Endothelial cell of umbilical vein (primary cell): ENCODE results near the gene BMPR1B. TPM values are rescaled to one million over a fixed set of nuclear protein-coding genes. Genes with fewer than 3 reads are reported as not detected.

Experiments
- BruUV-seq: library from RNA; stranded (reverse); fragments of 400-500 nt; replicated peaks from 2 replicates; lab custom pipeline; 2021; lab: Mats Ljungman, UMichigan
- CTCF ChIA-PET: fragments of 300-600, 350-600 bp; sonication (Branson Sonifier 250); formaldehyde crosslinking; loops from one replicate; lab custom pipeline; 2021; ENCODE audit warnings: antibody characterized with exemption, inconsistent platforms; lab: Charles Lee
- POLR2A ChIA-PET: fragments of 300-600, 350-600 bp; sonication (Branson Sonifier 250); formaldehyde crosslinking; loops from one replicate; lab custom pipeline; 2021; ENCODE audit warnings: antibody characterized with exemption, inconsistent platforms; lab: Charles Lee
- DNase-seq: peaks from one replicate; pipeline ENCODE4 v3.0.0-alpha.2; 2011; ENCODE audit warnings: low read depth, low spot score
- FAIRE-seq: peaks from 2 replicates; lab custom pipeline; 2011; peaks lifted over from hg19 to GRCh38; lab: Jason Lieb, UNC
- H2AFZ ChIP-seq: 2 replicates; pipeline ENCODE4 v1.6.0; 2012; ENCODE audit warnings: low read depth, low read length, control low read depth, inconsistent platforms
- H3K27ac ChIP-seq: 2 replicates; pipeline ENCODE4 v1.5.1; 2011; ENCODE audit warnings: low read depth, mild to moderate bottlenecking, control low read depth, low read length, moderate library complexity; ENCODE audit not compliant: insufficient read depth
- H3K27me3 ChIP-seq, 2 experiments: 2 replicates each; pipeline versions ENCODE4 v1.6.0 to v1.6.1; 2011; ENCODE audit warnings: low read length in 2 of 2, mixed read lengths in 1 of 2; ENCODE audit not compliant: control insufficient read depth in 2 of 2, insufficient read depth in 2 of 2
- H3K36me3 ChIP-seq, 2 experiments: 2 replicates in 1 of 2; 3 replicates in 1 of 2; pipeline ENCODE4 v1.5.1; 2011; ENCODE audit warnings: low read length in 2 of 2, mild to moderate bottlenecking in 1 of 2, moderate library complexity in 1 of 2; ENCODE audit not compliant: control insufficient read depth in 2 of 2, insufficient read depth in 2 of 2; ENCODE audit errors: extremely low read depth in 1 of 2
- H3K4me1 ChIP-seq: 3 replicates; pipeline ENCODE4 v1.5.1; 2011; ENCODE audit warnings: mild to moderate bottlenecking, low read length; ENCODE audit not compliant: control insufficient read depth, insufficient read depth; ENCODE audit errors: extremely low read depth
- H3K4me2 ChIP-seq: 2 replicates; pipeline ENCODE4 v1.6.1; 2011; ENCODE audit warnings: low read length, control low read depth, mixed read lengths; ENCODE audit not compliant: insufficient read depth
- H3K4me3 ChIP-seq, 3 experiments: fragments of 200-600 bp in 1 of 3; sonication (generic), shearing (Covaris generic) in 1 of 3; replicated peaks in 1 of 3; 2 replicates each; pipeline ENCODE4 v1.5.1; 2011 to 2016; ENCODE audit warnings: control low read depth in 3 of 3, low read length in 3 of 3, mild to moderate bottlenecking in 2 of 3, inconsistent platforms in 1 of 3, low read depth in 1 of 3, moderate library complexity in 1 of 3; ENCODE audit not compliant: insufficient read depth in 1 of 3
- H3K79me2 ChIP-seq: 2 replicates; pipeline ENCODE4 v1.6.0; 2012; ENCODE audit warnings: low read length, inconsistent platforms; ENCODE audit not compliant: control insufficient read depth, insufficient read depth
- H3K9ac ChIP-seq: replicated peaks from 2 replicates; pipeline ENCODE3; 2011; ENCODE audit warnings: low read length, control low read depth; ENCODE audit not compliant: insufficient read depth; ENCODE audit errors: extremely low read depth
- H3K9me1 ChIP-seq: replicated peaks from 3 replicates; pipeline ENCODE4 v1.6.0; 2011; ENCODE audit warnings: mild to moderate bottlenecking, low read length; ENCODE audit not compliant: control insufficient read depth, insufficient read depth; ENCODE audit errors: extremely low read depth
- H3K9me3 ChIP-seq: replicated peaks from 2 replicates; pipeline ENCODE4 v1.5.1; 2012; ENCODE audit warnings: low read length, inconsistent platforms; ENCODE audit not compliant: control insufficient read depth, insufficient read depth
- H4K20me1 ChIP-seq: replicated peaks from 2 replicates; pipeline ENCODE3; 2011; ENCODE audit warnings: mild to moderate bottlenecking, low read length; ENCODE audit not compliant: control insufficient read depth, insufficient read depth; ENCODE audit errors: extremely low read depth
- EZH2 ChIP-seq: IDR thresholded peaks from 2 replicates; pipeline ENCODE4 v1.6.1; 2012; ENCODE audit warnings: borderline replicate concordance, low read depth, mild to moderate bottlenecking, moderate library complexity, low read length, inconsistent platforms; ENCODE audit not compliant: severe bottlenecking
- FOS ChIP-seq: IDR thresholded peaks from 2 replicates; pipeline ENCODE4 v1.6.1; 2011; ENCODE audit warnings: mild to moderate bottlenecking, low read length, moderate library complexity, borderline replicate concordance; ENCODE audit not compliant: insufficient read depth
- GATA2 ChIP-seq: IDR thresholded peaks from 2 replicates; pipeline ENCODE4 v1.7.0; 2011; ENCODE audit warnings: low read depth, mild to moderate bottlenecking, moderate library complexity, mixed read lengths, low read length; ENCODE audit not compliant: insufficient read length, insufficient read depth
- JUN ChIP-seq: IDR thresholded peaks from 2 replicates; pipeline ENCODE4 v1.6.1; 2011; ENCODE audit warnings: borderline replicate concordance, low read depth; ENCODE audit not compliant: insufficient read length, insufficient read depth
- MYC ChIP-seq: IDR thresholded peaks from one replicate; pipeline ENCODE4 v1.6.1; 2011; ENCODE audit warnings: mild to moderate bottlenecking, low read depth, low read length
- POLR2A ChIP-seq: IDR thresholded peaks from 2 replicates; pipeline ENCODE4 v1.6.1; 2012; ENCODE audit warnings: low read depth, mild to moderate bottlenecking, control low read depth, low read length
- POLR2AphosphoS5 ChIP-seq: IDR thresholded peaks from 2 replicates; pipeline ENCODE4 v1.6.1; 2012; ENCODE audit warnings: low read depth, mild to moderate bottlenecking, control low read depth, low read length, moderate library complexity; ENCODE audit not compliant: insufficient read depth
- dilution Hi-C: fragments of 300-500 bp; cut with MboI; formaldehyde crosslinking; loops from one replicate; pipeline ENCODE4 v1.15.0; 2019; ENCODE audit warnings: low sequenced_read_pairs; ENCODE audit not compliant: extremely low pct_ligation_motif_present
- intact Hi-C: fragments of 100-400 bp; cut with micrococcal nuclease; formaldehyde crosslinking; loops from one replicate; pipeline ENCODE4 v1.10.0; 2022
- polyA plus RNA-seq, 4 experiments: library from polyadenylated mRNA; depleted of rRNA in 3 of 4; stranded (reverse) in 3 of 4; unstranded in 1 of 4; fragments of >200 nt; gene quantifications; 2 replicates each; pipeline versions ENCODE4 v1.2.1 to v1.2.3, GENCODE V29; 2011 to 2012; ENCODE audit warnings: missing spikeins in 1 of 4
- total RNA-seq: library from RNA; stranded (reverse); gene quantifications from 2 replicates; pipeline ENCODE4 v1.2.3, GENCODE V29; 2021
- TF ChIP-seq, protein P1 (sequence below): IDR thresholded peaks from 2 replicates; pipeline ENCODE4 v1.6.1; 2011; ENCODE audit not compliant: insufficient read depth, insufficient read length
- TF ChIP-seq, protein P2 (sequence below), 2 donors: IDR thresholded peaks; 1 replicate in 1 of 2; 2 replicates in 1 of 2; pipeline ENCODE4 v1.5.1; 2011; ENCODE audit warnings: low read length in 2 of 2, mild to moderate bottlenecking in 2 of 2, moderate library complexity in 2 of 2, control low read depth in 1 of 2, inconsistent platforms in 1 of 2, low read depth in 1 of 2; ENCODE audit not compliant: insufficient read depth in 1 of 2; ENCODE audit errors: extremely low read depth in 1 of 2

The BMPR1B gene
- total and polyA plus RNA-seq, 2 donors (not counting 3 experiments of a cell fraction or from before 2014, with no cell fraction given) = 0.28 to 2.1 TPM

DNA sequence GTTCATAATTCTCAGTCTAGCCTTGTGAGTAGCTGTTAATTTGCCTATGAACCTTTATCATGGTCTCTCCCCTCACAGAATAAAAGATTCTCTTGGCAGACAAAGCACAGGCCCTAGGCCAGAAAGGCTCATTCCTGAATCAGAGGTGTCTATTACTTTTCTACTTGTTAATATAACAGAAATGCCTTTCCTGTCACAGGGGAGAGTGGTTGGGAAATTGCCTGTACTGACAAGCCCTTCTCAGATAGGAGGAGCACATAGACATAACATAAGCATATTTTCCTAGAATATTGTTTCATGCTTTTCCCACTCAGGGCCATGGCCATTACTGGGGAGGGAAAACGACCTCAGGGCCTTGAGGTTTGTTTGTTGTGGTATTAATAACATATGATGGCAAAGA, 308.3 kb downstream of the BMPR1B start:
- DNase-seq = no peak
- no peak overlapping the region for H3K27ac ChIP-seq
- no peaks in the 10 kb centered on the region for H3K36me3 ChIP-seq
- H3K27me3 ChIP-seq = no peaks in the 10 kb centered on the region
- H3K79me2 ChIP-seq = no peaks in the 10 kb centered on the region
- H3K4me3 ChIP-seq = no peak overlapping the region
- no TSS peak for BruUV-seq
- dilution Hi-C loops = no loop called here
- H2AFZ ChIP-seq = no peak overlapping the region
- CTCF ChIA-PET = no interaction called here
- H3K9ac ChIP-seq = no peak overlapping the region
- TF ChIP-seq, protein P1, sequence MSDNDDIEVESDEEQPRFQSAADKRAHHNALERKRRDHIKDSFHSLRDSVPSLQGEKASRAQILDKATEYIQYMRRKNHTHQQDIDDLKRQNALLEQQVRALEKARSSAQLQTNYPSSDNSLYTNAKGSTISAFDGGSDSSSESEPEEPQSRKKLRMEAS = no peak
- TF ChIP-seq MYC (no peak), JUN (no peak), FOS (no peak), GATA2 (no peak), POLR2AphosphoS5 (no peak), EZH2 (no peak), POLR2A (no peak)
- TF ChIP-seq, protein P2, sequence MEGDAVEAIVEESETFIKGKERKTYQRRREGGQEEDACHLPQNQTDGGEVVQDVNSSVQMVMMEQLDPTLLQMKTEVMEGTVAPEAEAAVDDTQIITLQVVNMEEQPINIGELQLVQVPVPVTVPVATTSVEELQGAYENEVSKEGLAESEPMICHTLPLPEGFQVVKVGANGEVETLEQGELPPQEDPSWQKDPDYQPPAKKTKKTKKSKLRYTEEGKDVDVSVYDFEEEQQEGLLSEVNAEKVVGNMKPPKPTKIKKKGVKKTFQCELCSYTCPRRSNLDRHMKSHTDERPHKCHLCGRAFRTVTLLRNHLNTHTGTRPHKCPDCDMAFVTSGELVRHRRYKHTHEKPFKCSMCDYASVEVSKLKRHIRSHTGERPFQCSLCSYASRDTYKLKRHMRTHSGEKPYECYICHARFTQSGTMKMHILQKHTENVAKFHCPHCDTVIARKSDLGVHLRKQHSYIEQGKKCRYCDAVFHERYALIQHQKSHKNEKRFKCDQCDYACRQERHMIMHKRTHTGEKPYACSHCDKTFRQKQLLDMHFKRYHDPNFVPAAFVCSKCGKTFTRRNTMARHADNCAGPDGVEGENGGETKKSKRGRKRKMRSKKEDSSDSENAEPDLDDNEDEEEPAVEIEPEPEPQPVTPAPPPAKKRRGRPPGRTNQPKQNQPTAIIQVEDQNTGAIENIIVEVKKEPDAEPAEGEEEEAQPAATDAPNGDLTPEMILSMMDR (IDR thresholded peaks at IDR 0.05; ENCODE audit: extremely low read depth in 1 of 2, insufficient read depth in 1 of 2, low read depth in 1 of 2, low read length in 2 of 2) = no peak
- no peaks in the 10 kb centered on the region for H4K20me1 ChIP-seq
- no peaks in the 10 kb centered on the region for H3K9me3 ChIP-seq
- POLR2A ChIA-PET = no interaction called here
- no peak for FAIRE-seq
- H3K4me1 ChIP-seq = peaks cover 9% of the 10 kb centered on the region
- no peak overlapping the region for H3K4me2 ChIP-seq
- no peaks in the 10 kb centered on the region for H3K9me1 ChIP-seq
- intact Hi-C loops = no loop called here
